Germinal center (tissue), 1 donor: ENCODE data around the gene PRDX3.
"Not testable (repeated sequence)": the region's sequence is repeated elsewhere in the genome, so short reads cannot be mapped to it uniquely, and the experiment has no call there.

Source experiments
- DNase-seq: peaks from one replicate; pipeline ENCODE4 v3.0.0; 2012; ENCODE audit warnings: mixed read lengths, low spot score

Gene PRDX3

DNA sequence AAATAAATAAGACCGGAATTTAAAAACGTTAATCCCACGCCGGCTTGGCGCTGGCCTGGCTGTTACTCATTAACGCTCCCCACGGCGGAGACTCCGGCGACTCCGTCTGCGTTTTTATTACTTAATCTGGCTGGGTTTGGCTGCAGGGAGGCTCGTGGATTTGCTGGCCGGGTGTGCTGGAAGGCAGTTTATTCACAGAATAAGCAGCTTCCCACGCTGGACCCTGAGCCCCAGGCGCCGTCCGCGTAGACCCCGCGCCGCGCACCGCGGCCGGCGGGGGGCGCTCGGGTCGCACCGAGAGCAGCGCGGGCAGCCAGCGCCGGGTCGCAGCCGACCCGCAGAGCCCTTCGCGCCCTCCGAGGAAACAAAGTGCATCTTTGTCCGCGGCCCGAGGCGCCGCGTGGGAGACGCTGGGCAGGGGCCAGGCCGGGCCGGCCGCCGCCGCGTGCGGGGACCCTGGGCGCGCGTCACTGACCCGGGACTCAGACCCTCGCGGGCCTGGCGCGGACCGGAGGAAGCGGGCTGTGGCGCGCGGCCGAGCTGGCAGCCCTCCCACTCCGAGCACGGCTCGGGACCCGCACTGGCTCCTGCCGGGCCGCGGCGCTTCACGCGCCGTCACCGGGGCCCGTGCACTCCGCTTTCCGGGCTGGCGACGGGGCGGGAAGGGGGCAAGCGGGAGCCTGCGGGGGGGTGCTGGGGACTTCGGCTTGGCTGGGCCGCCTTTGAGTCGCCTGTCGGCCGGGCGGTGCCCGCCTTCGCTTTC lies 28.2 kb upstream of the PRDX3 start:
- DNase-seq: peak; percentile 86

DNA sequence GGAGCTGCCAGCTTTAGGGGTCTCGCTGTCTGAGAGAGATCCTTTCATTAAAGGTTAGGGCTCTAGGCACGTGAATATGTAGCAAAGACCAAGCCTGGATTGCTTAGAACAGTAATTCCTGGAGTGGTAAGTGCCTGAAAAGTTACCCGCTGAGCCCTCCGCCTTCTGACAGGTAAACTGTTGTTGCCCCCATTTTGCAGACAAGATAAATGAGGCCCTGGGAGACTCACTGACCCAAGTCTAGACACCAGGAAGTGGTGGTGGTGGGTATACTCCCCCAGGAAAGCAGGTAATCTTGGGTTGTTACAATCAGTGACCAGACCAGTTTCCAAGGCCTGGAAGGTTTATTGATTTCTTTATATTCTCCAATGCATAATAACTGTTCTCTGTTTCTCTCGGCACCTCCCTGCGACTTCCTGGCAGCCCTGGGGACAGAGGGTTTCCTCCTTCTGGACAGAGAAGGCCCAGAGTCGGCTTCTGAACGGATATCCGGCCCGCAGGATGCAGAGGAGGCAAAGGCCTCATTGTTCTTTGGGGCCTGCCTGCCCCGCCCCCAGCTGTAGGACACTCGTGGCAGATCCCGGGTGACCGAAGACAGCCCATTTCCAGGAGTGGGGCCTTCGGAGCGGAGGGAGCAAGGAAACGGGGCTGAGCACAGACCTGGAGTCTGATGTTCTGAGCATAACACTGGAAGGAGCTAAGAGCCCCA lies 27.4 kb upstream of the PRDX3 start:
- peak; percentile 63 for DNase-seq

DNA sequence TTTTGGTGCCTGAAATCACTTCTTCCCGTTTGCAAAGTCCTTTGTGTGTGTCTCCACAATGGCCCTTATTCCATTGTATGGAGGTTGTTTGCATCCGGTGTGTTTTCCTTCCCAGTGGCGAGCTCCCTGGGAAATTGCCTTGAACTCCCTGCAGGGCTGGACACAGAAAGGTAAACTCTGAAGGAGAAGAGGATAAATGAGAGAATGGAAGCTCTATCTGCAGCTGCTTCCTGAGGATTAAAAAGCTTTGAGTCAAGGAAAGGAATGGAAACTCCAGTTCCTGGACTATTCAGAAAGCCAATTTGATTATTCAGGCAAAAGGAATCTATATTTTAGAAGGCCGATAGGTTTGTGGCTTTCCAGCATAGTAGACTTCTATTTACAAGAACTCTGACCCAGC lies 24.4 kb upstream of the PRDX3 start:
- no peak for DNase-seq

DNA sequence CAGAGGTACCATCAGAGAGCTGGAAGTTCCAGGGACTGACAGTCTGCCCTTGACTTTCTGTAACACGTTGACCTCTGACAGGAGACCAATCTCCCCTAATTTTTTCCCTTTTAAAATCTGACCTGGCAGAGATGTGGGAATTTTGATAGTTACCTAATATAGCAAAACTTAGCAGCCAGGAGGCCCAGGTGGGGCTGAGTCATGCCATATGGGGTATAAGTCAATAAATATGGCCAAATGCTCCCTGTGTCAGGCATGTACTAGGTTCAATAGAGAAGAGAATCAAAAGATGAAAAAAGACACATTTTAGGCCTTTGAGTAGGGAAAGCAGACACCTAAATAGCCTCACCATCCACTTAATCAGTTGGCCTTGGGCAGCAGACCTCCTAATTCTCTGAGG lies 22.6 kb upstream of the PRDX3 start:
- DNase-seq: no peak

DNA sequence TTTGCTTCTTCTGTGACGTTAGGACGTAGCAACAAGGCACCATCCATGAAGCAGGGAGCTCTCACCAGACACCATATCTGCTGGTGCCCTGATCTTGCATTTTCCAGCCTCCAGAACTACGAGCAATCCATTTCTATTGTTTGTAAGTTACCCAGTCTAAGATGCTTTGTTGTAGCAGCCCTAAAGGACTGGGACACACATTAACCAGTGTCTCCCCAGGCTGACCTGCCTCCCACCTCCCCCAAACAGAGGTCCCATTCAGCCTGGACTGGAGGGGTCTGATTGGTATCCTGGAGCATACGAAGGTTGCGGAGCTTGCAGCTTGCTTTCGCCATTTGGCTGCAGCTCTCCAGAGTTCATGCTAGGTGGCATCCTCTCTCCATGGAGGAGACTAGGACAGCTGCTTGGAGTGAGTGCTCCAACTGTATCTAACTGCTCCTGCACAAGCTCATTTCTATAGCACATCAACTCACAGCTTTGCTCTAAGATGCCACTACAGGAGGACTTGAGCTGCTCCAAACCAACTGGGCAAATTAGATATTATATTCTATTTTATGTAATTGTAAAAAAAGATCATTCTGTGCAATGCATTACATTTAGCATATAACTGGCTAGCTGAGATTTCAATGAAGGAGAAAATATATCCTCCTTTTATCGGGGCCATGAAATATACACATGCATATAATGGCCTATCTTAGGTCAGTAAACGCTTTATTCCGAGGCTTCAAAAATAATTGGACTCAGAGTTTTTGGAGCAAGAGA lies 20.8 kb upstream of the PRDX3 start:
- peak; percentile 39 for DNase-seq

DNA sequence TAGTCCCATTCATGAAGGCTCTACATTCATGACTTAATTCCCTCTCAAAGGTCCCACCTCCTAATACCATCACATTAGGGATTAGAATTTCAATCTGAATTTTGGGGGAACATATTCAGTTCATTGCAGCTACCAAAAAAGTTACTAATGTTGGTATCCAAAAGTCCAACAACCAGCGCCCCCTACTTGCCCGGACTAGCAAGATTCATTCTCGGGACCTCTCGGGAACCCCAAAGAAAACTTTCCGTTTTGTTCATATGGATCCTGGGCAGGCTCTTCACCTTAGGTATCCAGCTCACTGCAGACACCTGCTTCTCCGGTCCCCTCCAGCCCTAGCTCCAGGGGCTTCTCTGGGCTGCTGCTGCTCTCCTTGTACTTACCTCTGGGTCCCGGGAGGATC lies 19.8 kb upstream of the PRDX3 start:
- DNase-seq: peak; percentile 37

DNA sequence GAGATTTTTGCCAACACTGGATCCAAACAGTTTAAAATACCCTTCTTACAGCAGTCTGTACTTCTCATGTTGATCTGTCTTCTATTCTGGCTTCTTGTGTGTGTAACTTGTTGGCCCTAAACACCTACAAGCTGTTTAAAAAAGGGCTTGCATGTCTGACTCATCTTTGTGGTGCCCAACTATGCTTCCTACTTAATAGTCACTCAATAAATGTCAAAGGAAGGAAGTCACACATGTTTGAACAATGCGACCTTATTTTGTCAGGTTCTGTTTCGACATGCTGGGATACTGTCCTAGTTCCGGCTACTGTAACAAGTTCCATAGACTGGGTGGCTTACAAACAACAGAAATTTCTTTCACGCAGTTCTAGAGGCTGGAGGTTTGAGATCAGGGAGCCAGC lies 19.3 kb upstream of the PRDX3 start:
- no peak for DNase-seq

DNA sequence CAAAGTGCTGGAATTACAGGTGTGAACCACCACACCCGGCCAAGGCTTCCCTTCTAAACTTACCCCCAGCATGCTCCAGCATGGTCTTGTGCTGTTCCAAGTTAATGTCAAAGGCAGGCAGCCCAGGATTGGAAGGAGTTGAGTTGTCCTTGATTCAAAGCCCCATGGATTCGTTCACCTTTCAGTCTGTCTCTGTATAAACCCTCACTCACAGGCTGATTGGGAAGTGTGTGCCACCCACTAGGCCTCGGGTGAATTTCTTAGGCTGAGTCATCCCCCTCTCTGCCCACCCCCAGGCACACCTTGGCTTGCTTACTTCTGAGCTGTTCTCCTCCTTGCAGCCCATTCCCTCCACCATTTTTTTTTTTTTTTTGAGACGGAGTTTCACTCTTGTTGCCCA lies 13.3 kb upstream of the PRDX3 start:
- DNase-seq: no peak

DNA sequence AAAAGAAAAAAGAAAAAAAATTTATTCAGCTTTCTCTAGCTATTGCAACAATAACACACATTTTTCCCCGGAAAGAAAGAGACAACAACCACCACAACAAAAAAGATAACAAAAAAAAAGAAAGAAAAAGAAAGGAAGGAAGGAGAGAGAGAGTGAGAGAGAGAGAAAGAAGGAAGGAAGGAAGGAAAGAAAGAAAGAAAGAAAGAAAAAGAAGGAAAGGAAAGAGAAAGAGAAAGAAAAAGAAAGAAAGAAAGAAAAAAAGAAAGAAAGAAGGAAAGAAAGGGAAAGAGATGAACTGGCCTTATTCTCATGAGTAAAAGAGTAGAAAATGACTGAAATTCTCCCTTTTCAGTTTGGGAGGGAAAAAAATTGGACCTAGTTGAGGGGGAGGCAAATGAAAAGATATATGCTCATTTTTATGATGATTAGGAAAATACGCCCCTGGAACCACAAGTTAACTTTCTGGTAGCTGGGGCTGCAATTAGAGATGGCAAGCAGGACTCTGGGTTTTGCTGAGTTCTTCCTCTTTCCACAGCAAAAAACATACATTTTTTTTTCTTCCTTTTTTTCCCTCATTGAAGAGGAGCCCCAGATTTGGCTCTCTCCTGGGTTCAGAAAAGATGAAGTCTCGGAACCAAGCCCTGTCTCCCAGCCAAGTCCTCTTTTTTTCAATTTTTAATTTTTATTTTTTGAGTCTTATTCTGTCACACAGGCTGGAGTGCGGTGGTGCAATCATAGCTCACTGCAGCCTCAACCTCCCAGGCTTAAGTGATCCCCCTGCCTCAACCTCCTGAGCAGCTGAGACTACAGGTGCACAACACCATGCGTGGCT lies 12.6 kb upstream of the PRDX3 start:
- DNase-seq: no peak

DNA sequence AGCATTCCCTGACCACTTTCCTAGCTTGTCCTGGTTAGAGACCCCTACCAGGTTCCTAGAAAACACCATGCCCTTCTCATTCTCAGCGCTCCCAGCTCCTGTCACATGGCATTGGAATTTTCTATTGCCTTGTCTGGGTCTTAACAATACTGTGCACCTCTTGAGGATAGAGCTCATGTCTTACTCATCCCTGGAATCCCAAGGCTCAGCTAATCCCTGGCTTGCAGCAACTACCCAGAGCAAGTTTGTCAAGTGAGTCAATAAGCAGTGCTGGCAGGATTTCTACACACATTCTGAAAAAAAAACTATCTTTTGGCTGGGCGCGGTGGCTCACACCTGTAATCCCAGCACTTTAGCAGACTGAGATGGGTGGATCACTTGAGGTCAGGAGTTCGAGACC lies 11.7 kb upstream of the PRDX3 start:
- DNase-seq: no peak

DNA sequence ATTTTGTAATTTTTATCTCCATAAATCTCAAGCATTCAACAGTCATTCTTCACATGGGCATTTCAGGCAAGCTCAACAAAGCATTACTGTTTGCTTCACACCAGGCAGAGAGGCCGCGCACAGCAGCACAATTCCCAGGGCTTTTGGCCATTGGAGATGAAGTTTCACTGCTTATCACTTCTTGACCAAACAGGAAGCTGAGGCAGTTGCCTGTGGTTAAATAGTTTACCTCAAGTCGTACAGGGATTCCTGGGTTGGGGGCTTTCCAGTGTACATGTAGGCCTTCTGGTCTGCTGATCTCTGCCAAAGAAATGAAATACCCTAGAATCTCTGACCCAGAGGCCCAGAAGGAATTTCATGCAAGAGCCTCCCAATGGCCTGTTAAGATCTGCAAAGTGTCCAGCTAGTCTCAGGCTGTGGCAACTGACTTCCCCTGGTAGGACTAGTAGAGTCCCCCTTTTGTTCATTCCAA lies 11.2 kb upstream of the PRDX3 start:
- DNase-seq: no peak

DNA sequence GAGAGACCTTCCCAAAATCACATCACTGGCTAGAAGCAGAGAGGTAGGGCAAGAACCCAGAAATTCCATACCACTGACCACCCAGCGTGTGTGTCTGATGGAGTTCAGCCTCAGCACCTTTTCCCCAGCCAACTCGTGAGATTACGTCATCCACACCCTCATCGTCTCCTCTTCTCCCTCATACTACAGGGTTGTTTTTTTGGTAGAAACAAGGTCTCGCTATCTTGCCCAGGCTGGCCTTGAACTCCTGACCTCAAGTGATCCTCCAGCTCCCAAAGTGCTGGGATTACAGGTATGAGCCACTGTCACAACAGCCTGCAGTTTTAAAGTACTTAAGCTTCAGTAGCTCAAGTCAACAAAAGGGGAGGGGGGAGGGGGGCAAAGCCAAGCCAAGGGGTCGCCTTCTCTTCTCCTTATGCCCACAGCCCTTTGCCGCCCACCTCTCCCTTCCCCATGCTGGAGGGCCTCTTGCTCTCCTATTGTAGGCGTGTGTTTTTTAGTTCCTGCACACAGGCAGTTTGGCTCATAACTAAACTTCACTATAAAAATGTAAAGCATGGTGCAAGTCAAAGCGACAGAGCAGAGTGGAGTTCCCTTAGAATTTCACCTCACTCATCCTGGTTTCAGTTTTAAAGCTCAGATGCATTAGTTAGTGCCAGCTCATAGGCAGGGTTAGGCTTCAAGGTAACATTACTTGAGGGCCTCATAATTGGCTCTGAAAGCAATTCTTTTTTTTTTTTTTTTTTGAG lies 5.2 kb upstream of the PRDX3 start:
- DNase-seq: no peak

DNA sequence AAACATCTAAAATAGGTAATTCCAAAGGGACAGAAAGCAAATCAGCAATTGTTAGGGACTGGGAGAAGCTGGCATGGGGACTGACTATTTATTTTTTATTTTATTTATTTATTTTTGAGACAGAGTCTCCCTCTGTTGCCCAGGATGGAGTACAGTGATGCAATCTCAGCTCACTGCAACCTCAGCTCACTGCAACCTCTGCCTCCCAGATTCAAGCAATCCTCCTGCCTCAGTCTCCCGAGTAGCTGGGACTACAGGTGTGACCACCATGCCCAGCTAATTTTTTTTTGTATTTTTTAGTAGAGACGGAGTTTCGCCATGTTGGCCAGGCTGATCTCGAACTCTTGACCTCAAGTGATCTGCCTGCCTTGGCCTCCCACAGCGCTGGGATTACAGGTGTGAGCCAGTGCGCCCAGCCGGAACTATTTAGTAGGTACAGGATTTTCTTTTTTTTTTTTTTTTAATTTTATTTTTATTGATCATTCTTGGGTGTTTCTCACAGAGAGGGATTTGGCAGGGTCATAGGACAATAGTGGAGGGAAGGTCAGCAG lies 2.3 kb upstream of the PRDX3 start:
- DNase-seq: not testable (repeated sequence)

DNA sequence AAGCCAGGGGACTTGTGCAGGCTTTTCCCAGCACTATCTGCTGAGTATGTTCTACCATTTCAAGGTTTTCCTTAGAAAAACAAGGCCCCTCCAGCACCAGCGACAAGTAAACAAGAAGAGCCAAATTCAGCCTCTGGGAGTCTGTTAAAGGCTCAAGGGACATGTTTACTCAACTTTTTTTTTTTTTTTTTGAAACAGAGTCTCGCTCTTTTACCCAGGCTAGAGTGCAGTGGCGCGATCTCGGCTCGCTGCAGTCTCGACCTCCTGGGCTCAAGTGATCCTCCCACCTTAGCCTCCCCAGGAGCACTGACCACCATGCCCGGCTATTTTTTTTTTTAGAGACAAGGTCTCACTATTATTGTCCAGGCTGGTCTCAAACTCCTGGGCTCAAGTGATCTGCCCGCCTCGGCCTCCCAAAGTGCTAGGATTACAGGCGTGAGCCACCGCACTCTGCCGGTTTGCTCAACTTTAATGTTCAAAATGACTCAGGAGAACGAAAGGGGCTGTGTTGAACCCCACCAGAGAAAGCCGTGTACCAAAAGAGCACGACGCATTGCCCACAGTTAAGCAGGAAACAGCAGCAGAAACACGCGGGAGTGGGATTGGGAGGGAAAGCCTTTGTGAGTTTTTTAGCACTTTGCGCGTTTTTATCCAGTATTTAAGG lies 772 bp downstream of the PRDX3 start:
- DNase-seq: no peak

DNA sequence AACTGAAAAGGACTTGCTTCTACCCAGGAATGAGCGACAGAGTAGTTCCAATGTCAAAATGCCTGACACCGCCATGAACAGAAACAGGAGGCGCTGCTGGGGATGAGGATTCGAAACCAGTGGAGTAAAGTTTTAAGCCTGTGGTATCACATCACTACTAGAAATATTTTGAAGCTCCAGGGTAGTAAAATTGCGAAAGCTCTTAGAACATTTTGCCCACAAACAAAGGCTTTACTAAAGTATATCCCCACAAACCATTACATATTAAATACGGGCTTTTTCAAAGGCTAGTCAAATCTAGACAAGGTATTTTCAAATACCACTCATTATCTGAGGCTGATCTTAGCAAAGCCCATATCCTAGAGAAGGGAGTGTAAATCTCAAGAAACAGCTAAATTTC lies 2.4 kb downstream of the PRDX3 start:
- no peak for DNase-seq

DNA sequence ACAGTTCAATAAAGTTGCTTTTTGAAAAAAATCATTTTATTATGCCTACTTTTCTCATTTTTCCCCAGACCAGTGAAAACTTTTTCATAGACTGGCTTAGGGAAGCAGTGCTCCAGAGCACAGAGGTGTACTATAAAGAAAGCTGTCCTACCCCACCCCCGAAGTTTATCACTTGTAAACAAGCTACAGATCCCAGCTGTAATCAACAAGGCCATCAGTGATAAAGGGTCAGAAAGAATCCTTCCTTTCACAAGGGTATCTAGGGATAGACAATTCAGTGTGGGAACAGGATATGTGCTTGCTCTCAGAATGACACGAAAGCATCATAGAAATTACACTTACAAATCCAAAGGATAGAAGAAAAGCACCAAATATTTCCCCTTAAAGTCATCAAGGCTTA lies 4.5 kb downstream of the PRDX3 start:
- DNase-seq: no peak

DNA sequence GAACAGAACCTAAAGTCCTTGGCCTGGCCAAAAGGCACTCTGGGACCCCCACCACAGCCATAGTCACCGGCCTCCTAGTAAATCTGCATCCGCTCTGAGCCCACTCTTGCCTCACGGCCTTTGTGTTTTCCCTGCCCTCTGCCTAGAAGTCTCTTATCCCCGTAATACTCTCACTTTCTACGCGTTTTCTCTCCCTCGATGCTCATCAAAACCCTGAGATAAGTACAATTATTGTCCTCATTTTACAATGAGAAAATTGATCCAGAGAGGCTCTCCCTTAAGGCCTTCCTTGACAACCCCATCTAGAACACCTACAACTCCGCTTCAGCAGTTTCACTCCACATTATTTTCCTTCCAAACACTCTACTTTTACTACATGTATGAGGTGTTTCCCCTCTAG lies 11.6 kb downstream of the PRDX3 start:
- DNase-seq: no peak

DNA sequence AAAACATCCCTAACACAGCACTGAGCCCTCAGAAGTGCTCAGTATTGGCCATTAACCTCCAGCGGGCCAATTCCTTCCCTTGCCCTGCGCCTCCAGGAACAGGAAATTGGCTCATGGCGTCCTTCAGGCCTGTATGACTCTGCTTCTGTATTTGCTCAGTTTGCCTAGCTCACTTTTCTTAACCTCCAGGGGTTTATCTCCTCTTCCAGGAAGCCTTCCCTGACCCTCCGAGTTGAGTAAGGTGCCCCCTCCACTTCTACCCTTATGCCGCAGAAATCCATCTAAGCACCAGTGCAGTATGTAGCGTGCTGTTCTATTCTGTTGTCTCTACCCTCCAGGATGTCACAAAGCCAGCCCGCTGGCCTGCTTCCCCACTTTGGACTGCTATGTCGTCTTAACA lies 12.0 kb downstream of the PRDX3 start:
- DNase-seq: no peak

DNA sequence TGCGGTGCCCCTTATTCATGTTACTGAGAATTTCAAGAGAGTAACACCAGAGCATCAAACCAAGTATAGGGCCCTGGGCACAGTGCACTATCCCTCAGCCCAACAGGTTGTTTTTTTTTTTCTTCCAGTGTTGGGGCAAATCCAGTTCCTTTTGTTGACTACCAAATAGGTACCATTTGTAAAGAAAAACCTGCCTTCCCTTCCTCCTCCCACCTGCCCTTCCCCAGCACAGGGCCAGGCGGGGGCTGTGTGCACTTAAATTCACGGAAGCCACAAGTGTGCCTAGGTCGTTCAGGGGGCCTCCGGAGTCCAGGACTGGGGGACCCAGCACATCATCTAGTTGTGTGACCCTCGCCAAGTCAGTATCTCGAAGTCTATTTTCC lies 12.5 kb downstream of the PRDX3 start:
- no peak for DNase-seq
